IPS DF 4.7 (cell line): ENCODE data around the gene AP1AR.
"Not testable (repeated sequence)": the region's sequence is repeated elsewhere in the genome, so short reads cannot be mapped to it uniquely, and the experiment has no call there.

Source experiments
- DNase-seq: peaks from one replicate; pipeline ENCODE4 v3.0.0-alpha.2; 2013; ENCODE audit warnings: low spot score; ENCODE audit errors: extremely low read depth

Gene AP1AR

DNA sequence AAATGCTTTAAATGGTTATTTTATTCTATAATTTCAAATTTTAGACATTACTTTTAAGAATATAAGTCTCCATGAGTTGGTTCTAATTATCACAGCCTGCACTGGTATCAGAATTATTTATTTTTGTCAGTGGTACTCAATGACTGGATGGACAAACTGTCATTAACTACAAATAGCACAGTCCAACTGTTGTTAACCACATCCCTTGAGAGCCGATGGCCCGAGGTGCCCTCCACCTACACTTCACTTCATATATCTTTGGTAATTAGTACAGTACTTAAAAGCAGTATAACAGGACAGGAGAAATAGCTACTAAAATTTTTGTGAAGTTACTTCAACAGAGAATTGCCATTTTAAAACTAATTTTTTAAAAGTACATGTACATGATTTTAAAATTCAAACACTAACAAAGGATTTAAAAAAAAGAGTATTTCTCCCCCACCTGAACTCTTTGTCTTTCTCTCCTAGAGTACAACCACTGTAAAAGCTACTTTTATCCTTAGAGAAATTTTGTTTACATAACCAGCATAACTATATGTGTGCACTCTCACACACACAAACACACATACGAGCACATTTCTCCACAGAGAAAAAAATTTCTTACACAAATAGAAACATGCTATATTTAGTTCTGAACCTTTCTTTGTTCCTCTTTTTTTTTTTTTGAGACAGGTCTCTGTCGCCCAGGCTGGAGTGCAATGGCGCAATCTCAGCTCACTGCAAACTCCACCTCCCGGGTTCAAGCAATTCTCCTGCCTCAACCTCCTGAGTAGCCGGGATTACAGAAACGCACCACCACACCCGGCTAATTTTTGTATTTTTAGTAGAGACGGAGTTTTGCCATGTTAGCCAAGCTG is 47.7 kb downstream of the AP1AR start:
- no peak for DNase-seq

- no peak for DNase-seq
Measured at GRCh38 chr4:112279882-112280315, 48.3 kb downstream of the AP1AR start.

GRCh38 chr4:112280386-112281056 is 48.9 kb downstream of the AP1AR start:
- no peak for DNase-seq

- DNase-seq = not testable (repeated sequence)
Measured at GRCh38 chr4:112281895-112282398, 50.4 kb downstream of the AP1AR start.

GRCh38 chr4:112282860-112283667 is 51.5 kb downstream of the AP1AR start:
- no peak for DNase-seq

DNA sequence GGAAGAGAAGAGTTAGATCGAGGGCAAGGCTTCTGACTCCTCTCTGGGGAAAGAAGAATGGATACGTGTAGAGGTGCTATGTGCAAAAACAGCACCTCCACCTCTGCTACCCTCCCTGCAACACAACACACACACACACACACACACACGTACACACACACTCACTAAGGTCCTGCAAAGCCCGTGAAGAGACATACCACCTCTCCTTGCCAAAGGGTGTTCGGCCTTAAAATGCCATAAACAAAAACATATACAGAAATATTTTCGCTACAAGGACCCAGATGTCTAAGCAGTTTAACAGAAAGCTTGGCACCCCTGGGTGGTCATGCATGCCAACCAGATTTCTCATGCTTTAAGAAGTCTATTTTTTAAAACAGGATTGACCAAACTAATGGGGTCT is 52.6 kb downstream of the AP1AR start:
- DNase-seq = no peak

GRCh38 chr4:112284662-112285411 is 53.2 kb downstream of the AP1AR start:
- DNase-seq = no peak

GRCh38 chr4:112287258-112287989 is 55.8 kb downstream of the AP1AR start:
- no peak for DNase-seq

GRCh38 chr4:112288455-112288854 is 56.9 kb downstream of the AP1AR start:
- no peak for DNase-seq

DNA sequence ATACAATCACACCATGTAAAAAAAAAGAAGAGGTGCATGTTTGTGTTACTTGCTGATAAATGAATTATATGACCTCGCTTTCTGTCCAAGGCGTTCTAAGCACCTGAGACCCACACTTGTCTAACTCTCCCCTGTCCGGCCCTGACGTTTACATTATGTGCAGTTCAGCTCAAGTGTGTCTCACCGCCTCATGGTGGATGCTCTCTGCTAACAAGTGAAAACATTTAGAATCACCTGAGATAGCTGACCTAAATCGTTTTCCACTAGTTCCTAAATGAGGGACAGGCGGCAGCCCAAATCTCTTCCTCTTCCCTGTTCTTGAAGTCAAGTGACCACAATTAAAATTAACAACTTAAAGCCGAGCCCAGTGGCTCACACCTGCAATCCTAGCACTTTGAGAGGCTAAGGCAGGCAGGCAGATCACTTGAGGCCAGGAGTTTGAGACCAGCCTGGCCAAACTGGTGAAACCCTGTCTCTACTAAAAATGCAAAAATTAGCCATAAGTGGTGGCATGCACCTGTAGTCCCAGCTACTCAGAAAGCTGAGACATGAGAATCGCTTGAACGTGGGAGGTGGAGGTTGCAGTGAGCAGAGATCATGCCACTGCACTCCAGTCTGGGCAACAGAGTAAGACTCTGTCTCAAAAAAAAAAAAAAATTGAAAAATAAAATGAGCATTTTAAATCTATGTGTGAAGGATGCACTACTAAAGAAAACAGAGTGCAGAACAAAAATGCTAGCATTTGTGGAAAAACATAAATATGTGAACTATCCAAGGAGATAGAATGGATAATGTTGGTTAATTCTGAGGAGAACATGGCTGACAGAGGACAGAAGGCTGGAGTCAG is 58.0 kb downstream of the AP1AR start:
- no peak for DNase-seq

- no peak for DNase-seq
Measured at GRCh38 chr4:112290341-112290740, 58.8 kb downstream of the AP1AR start.

DNA sequence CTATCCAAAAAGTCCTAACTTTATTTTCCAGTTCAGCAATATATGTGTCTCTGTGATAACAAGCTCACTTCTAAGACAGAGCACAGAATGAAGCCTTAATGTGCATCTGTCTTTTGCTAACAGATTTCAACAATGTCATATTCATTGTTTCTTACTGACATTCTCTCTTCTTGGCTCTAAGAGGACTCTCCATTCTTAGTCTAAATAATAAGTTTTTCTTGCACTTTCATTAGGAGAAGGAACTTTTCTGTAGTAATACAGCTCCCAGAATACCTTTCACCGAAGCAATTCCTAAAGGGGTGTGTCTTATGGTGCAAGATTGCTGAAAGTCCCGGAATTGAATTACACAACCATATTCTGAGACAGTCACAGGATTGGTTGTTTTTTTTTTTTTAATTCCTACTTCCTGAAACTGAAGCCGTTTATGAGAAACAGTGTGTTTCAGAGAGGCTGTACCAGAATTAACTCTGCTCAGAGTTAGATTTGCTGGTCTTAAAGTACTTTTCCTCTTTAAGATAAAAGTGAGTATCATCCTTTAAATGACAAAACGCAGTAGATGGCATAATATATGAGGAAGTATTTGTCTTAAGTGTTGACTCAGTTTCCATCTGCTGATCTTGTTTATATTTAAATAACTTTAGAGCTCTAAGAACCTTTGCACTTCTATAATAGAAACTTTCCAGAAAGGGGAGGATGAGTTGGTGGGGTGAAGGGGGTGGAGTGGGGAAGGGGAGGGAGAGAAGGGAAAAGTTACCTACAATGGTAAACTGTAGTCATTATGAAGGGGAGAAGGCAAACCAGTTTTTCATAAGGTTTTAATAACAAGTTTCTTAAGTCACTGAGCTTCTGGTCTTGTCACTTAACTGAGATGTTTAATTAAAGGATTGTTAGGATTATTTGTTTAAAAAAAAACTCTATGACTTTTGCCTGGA is 65.6 kb downstream of the AP1AR start, which contains the start of gene ALPK1:
Gene ALPK1 (plus strand): TSS at position 421 of the 932 bp plus-strand sequence.
- DNase-seq = no peak

DNA sequence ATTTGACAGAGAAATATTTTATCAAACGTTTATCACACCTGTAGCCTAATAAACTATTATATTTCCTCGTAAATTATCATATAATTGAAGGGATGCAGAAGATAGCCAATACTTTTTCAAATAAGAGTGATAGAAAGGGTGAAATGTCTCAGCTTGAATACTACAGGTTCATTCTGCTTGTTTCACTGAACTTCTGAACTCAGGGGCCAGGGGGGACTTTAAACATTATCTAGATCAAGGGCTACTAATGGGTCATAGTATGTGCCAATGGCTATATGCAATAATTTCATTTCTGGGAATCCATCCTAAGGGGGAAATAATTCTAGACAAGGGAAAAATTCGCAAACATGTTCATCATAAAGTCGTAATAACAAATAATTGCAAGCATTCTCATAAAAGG is 68.1 kb downstream of the AP1AR start:
- no peak for DNase-seq

- no peak for DNase-seq
Measured at GRCh38 chr4:112302320-112303274, 71.0 kb downstream of the AP1AR start.

DNA sequence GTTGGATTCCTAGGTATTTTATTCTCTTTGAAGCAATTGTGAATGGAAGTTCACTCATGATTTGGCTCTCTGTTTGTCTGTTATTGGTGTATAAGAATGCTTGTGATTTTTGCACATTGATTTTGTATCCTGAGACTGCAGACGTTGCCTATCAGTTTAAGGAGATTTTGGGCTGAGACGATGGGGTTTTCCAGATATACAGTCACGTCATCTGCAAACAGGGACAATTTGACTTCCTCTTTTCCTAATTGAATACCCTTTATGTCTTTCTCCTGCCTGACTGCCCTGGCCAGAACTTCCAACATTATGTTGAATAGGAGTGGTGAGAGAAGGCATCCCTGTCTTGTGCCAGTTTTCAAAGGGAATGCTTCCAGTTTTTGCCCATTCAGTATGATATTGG is 73.9 kb downstream of the AP1AR start:
- not testable (repeated sequence) for DNase-seq

DNA sequence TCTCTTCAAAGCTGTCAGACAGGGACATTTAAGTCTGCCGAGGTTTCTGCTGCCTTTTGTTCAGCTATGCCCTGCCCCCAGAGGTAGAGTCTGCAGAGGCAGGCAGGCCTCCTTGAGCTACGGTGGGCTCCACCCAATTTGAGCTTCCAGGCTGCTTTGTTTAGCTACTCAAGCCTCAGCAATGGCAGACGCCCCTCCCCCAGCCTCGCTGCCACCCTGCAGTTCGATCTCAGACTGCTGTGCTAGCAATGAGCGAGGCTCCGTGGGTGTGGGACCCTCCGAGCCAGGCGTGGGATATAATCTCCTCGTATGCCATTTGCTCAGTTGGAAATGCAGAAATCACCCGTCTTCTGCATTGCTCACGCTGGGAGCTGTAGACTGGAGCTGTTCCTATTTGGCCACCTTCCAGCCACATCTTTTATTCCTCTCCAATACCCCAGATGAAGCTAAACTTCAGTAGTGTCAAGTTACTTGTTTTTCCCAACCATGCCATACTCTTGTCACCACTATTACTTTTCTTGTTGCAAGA is 77.7 kb downstream of the AP1AR start:
- not testable (repeated sequence) for DNase-seq

- no peak for DNase-seq
Measured at GRCh38 chr4:112311516-112311915, 79.9 kb downstream of the AP1AR start.
